GM21367 (cell line): ENCODE data around the gene CHRNA1.

Experiments
- ATAC-seq: cut with Tn5 transposase; IDR thresholded peaks from one replicate; pipeline ENCODE4 v1.9.1; 2021; ENCODE audit not compliant: unreplicated experiment

Gene CHRNA1

GRCh38 chr2:174784316-174784715 lies 20.0 kb upstream of the CHRNA1 start:
- ATAC-seq = no peak

- no peak for ATAC-seq
Observed at GRCh38 chr2:174781996-174782395, 17.7 kb upstream of the CHRNA1 start.

- no peak for ATAC-seq
Observed at GRCh38 chr2:174781298-174781697, 17.0 kb upstream of the CHRNA1 start.

DNA sequence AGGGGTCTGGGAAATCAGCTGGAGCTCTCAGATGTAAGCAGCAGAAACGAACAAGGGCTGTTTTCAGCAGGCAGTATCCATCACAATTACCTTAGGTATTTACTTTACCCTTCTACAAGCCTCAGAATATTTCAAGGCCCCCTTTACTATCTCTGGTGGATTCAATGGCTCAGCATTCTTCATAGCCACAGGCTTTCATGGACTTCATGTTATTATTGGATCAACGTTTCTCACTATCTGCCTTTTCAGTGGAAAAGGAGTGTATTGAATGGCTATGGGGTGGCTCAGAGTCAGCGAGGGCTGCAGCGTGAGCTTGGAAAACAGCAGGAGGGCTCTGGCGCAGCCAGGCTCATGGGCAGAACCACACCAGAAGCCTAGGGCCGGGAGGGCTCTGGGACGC lies 16.6 kb upstream of the CHRNA1 start:
- no peak for ATAC-seq

DNA sequence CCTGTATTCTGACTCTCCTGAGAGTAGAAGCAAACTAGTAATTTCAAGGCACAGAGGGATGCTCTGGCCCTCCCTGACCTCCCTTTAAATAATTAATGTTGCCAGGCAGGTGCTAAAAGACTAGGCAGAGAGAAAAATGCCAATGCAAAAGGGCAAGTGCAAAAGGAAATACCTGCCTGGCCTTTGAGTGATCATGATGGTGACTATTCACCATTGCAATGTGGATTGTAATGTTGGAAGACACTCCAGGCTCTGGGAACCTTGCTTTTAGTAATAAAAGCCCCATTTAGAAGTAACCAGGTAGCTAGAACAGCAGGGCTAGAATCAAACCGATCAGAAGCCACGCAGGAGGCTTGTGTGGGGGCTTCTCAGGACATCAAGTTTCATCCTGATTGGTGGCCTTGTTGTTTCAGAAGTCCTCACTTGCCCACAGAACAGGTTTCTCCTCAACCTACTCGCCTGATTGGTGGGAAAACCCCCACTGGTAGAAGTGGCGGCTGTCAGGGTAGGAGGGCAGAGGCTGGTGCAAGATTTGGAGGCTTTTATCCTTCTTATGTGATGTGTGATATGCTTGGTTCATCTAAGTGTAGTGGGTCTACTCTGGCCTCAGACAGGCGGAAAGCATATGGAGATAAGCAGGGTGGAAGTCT lies 16.0 kb upstream of the CHRNA1 start:
- ATAC-seq = no peak

DNA sequence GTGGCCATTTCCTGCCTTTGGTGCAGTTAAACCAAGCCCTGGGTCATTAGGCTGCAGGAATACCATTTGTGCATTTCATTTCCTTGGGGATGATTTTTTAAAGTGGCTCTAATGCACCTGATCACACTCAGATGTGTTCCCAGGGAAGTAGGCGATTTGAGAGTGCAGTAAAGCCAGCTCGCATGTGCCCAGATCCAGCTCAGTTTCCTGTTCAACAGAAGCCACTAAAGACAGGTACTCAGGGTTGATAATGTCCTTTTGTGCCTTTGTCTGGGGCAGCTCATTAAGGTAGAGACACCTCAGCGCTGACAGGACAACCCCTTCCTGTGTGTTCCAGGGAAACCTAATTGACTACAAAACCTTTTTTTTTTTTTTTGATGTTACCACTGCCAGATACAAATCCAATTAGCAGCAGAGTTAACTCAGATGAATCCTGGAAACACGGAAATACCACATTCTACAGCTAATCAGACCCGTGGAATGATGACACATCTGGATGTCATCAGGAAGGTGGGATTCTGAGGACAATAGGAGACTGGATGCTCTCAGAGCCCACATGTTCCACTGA lies 15.2 kb upstream of the CHRNA1 start:
- ATAC-seq = no peak

GRCh38 chr2:174778085-174778981 lies 14.1 kb upstream of the CHRNA1 start:
- no peak for ATAC-seq

DNA sequence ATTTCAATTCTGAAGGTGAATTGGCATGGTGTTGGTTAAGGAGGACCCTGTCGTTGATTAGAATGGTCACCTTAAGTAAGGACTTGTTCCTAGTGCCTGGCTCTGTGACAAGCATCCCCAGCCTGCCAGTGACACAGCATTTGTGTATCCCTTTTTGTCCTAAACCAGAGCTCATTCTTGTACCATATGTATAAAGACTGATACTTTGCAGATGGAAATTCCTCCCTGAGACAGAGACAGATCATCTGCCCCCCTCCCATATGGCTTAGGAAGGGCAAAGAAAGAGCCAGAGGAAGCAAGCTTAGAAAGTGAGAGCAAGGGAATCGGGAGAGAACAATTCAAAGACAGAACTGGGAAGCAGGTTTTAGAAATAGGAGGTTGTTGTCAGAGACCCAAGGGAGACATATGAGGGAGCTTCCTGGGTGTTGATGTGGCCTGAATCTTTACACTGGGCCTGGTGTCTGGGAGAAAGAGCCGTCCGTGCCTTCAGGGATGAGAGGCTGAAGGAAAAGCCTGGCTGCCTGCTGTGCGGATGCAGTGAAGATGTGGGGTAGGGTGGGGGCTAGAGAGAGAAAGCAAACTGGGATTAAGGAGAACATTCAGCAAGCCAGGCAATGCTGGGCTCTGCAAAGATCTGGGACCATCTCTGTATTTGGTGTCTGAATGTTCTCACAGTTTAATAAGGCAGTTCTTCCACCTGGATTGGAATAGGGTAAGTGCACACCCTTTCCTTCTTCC lies 13.2 kb upstream of the CHRNA1 start:
- no peak for ATAC-seq

- no peak for ATAC-seq
Observed at GRCh38 chr2:174776675-174777074, 12.4 kb upstream of the CHRNA1 start.

DNA sequence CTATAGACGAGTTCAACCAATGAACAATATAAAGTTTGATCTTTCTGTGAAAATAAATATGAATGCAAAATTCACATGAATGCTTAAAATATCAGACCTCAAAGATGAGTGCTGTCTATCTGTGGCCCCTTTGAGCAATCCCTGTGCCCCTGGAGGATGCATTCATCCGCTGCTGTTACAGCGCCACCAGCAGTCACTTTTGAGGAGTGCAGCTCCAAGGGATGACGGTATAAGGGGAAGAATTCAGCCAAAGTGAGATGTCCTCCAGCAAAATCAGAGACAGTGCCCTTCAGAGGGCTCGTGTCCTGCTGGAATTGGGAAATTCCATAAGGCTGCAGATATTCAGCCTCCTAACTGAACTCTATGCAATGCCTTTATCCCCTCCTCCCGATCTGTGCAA lies 12.0 kb upstream of the CHRNA1 start:
- ATAC-seq = no peak

- no peak for ATAC-seq
Observed at GRCh38 chr2:174775571-174775980, 11.3 kb upstream of the CHRNA1 start.

GRCh38 chr2:174774886-174775285 lies 10.6 kb upstream of the CHRNA1 start:
- ATAC-seq = no peak

DNA sequence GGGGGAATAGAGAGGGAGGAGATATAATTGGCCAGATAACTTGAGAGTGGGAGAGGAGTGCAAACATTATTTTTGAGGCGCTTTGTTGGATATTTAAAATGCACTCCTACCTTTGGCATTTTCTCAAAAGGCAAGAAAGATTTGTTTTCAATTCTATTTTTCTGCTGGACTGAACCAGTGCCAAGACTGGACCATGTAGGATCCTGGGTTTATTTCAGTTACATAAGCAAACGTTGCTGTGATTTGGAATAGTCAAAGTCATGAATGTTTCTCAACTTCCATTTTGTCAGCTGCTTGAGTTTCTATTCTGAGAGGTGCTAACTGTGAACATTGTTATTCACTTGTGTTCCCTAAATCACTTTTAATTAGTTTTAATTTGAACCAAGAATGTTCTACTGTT lies 8.9 kb upstream of the CHRNA1 start:
- ATAC-seq = no peak

GRCh38 chr2:174772472-174772801 lies 8.2 kb upstream of the CHRNA1 start:
- no peak for ATAC-seq

GRCh38 chr2:174771631-174772471 lies 7.6 kb upstream of the CHRNA1 start:
- ATAC-seq = peak; percentile 65

DNA sequence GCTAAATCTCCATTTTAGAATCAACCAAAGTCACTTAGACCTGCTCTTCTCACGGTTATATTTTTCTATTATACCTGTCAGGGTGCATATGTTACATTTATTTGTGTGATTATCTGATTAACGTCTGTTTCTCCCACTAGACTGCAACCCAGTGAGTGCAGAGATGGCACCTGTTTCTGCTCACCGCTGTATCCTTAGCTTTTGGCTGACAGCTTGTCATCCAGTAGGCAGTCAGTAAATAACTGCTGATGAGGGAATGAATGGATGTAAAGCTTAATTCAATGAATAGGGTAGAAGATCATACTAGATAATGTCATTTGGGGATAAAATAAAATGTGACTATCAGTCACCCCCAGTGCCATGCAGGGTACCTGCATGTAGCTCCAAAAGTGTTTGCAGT lies 6.9 kb upstream of the CHRNA1 start:
- peak; percentile 7 for ATAC-seq

DNA sequence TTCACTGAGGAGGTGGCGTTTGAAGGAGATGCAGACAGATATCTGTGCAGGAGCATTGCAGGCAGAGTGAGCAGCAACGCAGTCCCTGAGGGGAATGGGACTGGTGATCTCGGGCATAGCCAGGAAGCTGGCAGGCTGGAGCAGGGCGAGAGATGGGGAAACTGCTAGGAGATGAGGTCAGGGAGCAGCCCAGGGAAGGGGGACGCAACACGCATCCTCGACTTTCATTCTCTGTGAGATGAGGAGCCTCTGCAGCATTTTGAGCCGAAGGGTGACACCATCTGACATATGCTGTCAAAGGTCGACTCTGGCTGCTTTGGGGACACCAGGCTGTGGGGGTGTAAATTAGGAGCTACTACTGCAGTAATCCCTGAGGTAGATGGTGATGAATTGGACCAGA lies 4.3 kb upstream of the CHRNA1 start:
- no peak for ATAC-seq

DNA sequence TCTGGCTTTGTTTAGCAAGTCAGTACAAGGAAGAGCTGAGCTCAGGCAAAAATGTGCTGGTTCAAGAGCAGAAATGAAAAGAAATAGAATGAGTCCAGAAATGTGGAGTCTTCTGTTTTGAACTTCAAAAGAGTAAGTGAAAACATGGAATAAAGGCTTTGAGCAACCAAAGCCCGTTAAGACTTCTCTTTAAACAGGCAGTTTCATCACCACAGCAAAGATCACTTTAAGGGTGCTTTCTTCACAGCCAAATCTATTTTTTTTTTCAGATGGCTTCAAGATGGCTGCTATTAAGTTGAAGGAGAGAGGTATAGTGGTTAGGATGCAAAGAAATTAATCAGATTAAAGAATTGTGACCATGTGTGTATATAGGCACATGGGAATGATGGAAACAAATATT lies 2.0 kb upstream of the CHRNA1 start:
- no peak for ATAC-seq

GRCh38 chr2:174765576-174765975 lies 1.3 kb upstream of the CHRNA1 start:
- no peak for ATAC-seq

- no peak for ATAC-seq
Observed at GRCh38 chr2:174763780-174764179, 492 bp downstream of the CHRNA1 start.

DNA sequence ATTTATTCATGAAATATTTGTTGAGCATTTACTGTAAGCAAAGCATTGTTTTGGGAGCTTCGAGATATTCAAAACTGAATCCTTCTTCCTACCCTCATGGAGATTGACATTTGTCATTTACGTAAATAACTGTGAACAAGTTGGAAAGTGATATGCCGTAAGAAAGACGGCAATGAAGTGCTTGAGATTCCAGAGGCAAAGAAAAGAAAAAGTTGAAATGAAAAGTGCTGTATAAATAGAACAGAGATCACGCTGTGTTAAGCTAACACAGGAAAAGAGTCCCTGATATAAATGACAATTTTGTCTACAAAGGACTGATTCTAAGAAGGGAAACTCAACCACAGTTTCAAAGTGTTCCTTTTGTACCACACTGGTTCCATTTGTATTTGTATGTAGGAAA lies 1.8 kb downstream of the CHRNA1 start:
- ATAC-seq = no peak
